Endothelial cell of umbilical vein (primary cell): ENCODE measurements around the gene SYNM. TPM values are rescaled to one million over a fixed set of nuclear protein-coding genes. Genes with fewer than 3 reads are reported as not detected.

ENCODE experiments used
- BruUV-seq: library from RNA; stranded (reverse); fragments of 400-500 nt; replicated peaks from 2 replicates; lab custom pipeline; 2021; lab: Mats Ljungman, UMichigan
- CTCF ChIA-PET: fragments of 300-600, 350-600 bp; sonication (Branson Sonifier 250); formaldehyde crosslinking; loops from one replicate; lab custom pipeline; 2021; ENCODE audit warnings: antibody characterized with exemption, inconsistent platforms; lab: Charles Lee
- POLR2A ChIA-PET: fragments of 300-600, 350-600 bp; sonication (Branson Sonifier 250); formaldehyde crosslinking; loops from one replicate; lab custom pipeline; 2021; ENCODE audit warnings: antibody characterized with exemption, inconsistent platforms; lab: Charles Lee
- DNase-seq: peaks from one replicate; pipeline ENCODE4 v3.0.0-alpha.2; 2011; ENCODE audit warnings: low read depth, low spot score
- FAIRE-seq: peaks from 2 replicates; lab custom pipeline; 2011; peaks lifted over from hg19 to GRCh38; lab: Jason Lieb, UNC
- H2AFZ ChIP-seq: 2 replicates; pipeline ENCODE4 v1.6.0; 2012; ENCODE audit warnings: low read depth, low read length, control low read depth, inconsistent platforms
- H3K27ac ChIP-seq: 2 replicates; pipeline ENCODE4 v1.5.1; 2011; ENCODE audit warnings: low read depth, mild to moderate bottlenecking, control low read depth, low read length, moderate library complexity; ENCODE audit not compliant: insufficient read depth
- H3K27me3 ChIP-seq, 2 experiments: 2 replicates each; pipeline versions ENCODE4 v1.6.0 to v1.6.1; 2011; ENCODE audit warnings: low read length in 2 of 2, mixed read lengths in 1 of 2; ENCODE audit not compliant: control insufficient read depth in 2 of 2, insufficient read depth in 2 of 2
- H3K36me3 ChIP-seq, 2 experiments: 2 replicates in 1 of 2; 3 replicates in 1 of 2; pipeline ENCODE4 v1.5.1; 2011; ENCODE audit warnings: low read length in 2 of 2, mild to moderate bottlenecking in 1 of 2, moderate library complexity in 1 of 2; ENCODE audit not compliant: control insufficient read depth in 2 of 2, insufficient read depth in 2 of 2; ENCODE audit errors: extremely low read depth in 1 of 2
- H3K4me1 ChIP-seq: 3 replicates; pipeline ENCODE4 v1.5.1; 2011; ENCODE audit warnings: mild to moderate bottlenecking, low read length; ENCODE audit not compliant: control insufficient read depth, insufficient read depth; ENCODE audit errors: extremely low read depth
- H3K4me2 ChIP-seq: 2 replicates; pipeline ENCODE4 v1.6.1; 2011; ENCODE audit warnings: low read length, control low read depth, mixed read lengths; ENCODE audit not compliant: insufficient read depth
- H3K4me3 ChIP-seq, 3 experiments: fragments of 200-600 bp in 1 of 3; sonication (generic), shearing (Covaris generic) in 1 of 3; replicated peaks in 1 of 3; 2 replicates each; pipeline ENCODE4 v1.5.1; 2011 to 2016; ENCODE audit warnings: control low read depth in 3 of 3, low read length in 3 of 3, mild to moderate bottlenecking in 2 of 3, inconsistent platforms in 1 of 3, low read depth in 1 of 3, moderate library complexity in 1 of 3; ENCODE audit not compliant: insufficient read depth in 1 of 3
- H3K79me2 ChIP-seq: 2 replicates; pipeline ENCODE4 v1.6.0; 2012; ENCODE audit warnings: low read length, inconsistent platforms; ENCODE audit not compliant: control insufficient read depth, insufficient read depth
- H3K9ac ChIP-seq: replicated peaks from 2 replicates; pipeline ENCODE3; 2011; ENCODE audit warnings: low read length, control low read depth; ENCODE audit not compliant: insufficient read depth; ENCODE audit errors: extremely low read depth
- H3K9me1 ChIP-seq: replicated peaks from 3 replicates; pipeline ENCODE4 v1.6.0; 2011; ENCODE audit warnings: mild to moderate bottlenecking, low read length; ENCODE audit not compliant: control insufficient read depth, insufficient read depth; ENCODE audit errors: extremely low read depth
- H3K9me3 ChIP-seq: replicated peaks from 2 replicates; pipeline ENCODE4 v1.5.1; 2012; ENCODE audit warnings: low read length, inconsistent platforms; ENCODE audit not compliant: control insufficient read depth, insufficient read depth
- H4K20me1 ChIP-seq: replicated peaks from 2 replicates; pipeline ENCODE3; 2011; ENCODE audit warnings: mild to moderate bottlenecking, low read length; ENCODE audit not compliant: control insufficient read depth, insufficient read depth; ENCODE audit errors: extremely low read depth
- EZH2 ChIP-seq: IDR thresholded peaks from 2 replicates; pipeline ENCODE4 v1.6.1; 2012; ENCODE audit warnings: borderline replicate concordance, low read depth, mild to moderate bottlenecking, moderate library complexity, low read length, inconsistent platforms; ENCODE audit not compliant: severe bottlenecking
- FOS ChIP-seq: IDR thresholded peaks from 2 replicates; pipeline ENCODE4 v1.6.1; 2011; ENCODE audit warnings: mild to moderate bottlenecking, low read length, moderate library complexity, borderline replicate concordance; ENCODE audit not compliant: insufficient read depth
- GATA2 ChIP-seq: IDR thresholded peaks from 2 replicates; pipeline ENCODE4 v1.7.0; 2011; ENCODE audit warnings: low read depth, mild to moderate bottlenecking, moderate library complexity, mixed read lengths, low read length; ENCODE audit not compliant: insufficient read length, insufficient read depth
- JUN ChIP-seq: IDR thresholded peaks from 2 replicates; pipeline ENCODE4 v1.6.1; 2011; ENCODE audit warnings: borderline replicate concordance, low read depth; ENCODE audit not compliant: insufficient read length, insufficient read depth
- MYC ChIP-seq: IDR thresholded peaks from one replicate; pipeline ENCODE4 v1.6.1; 2011; ENCODE audit warnings: mild to moderate bottlenecking, low read depth, low read length
- POLR2A ChIP-seq: IDR thresholded peaks from 2 replicates; pipeline ENCODE4 v1.6.1; 2012; ENCODE audit warnings: low read depth, mild to moderate bottlenecking, control low read depth, low read length
- POLR2AphosphoS5 ChIP-seq: IDR thresholded peaks from 2 replicates; pipeline ENCODE4 v1.6.1; 2012; ENCODE audit warnings: low read depth, mild to moderate bottlenecking, control low read depth, low read length, moderate library complexity; ENCODE audit not compliant: insufficient read depth
- dilution Hi-C: fragments of 300-500 bp; cut with MboI; formaldehyde crosslinking; loops from one replicate; pipeline ENCODE4 v1.15.0; 2019; ENCODE audit warnings: low sequenced_read_pairs; ENCODE audit not compliant: extremely low pct_ligation_motif_present
- intact Hi-C: fragments of 100-400 bp; cut with micrococcal nuclease; formaldehyde crosslinking; loops from one replicate; pipeline ENCODE4 v1.10.0; 2022
- polyA plus RNA-seq, 4 experiments: library from polyadenylated mRNA; depleted of rRNA in 3 of 4; stranded (reverse) in 3 of 4; unstranded in 1 of 4; fragments of >200 nt; gene quantifications; 2 replicates each; pipeline versions ENCODE4 v1.2.1 to v1.2.3, GENCODE V29; 2011 to 2012; ENCODE audit warnings: missing spikeins in 1 of 4
- total RNA-seq: library from RNA; stranded (reverse); gene quantifications from 2 replicates; pipeline ENCODE4 v1.2.3, GENCODE V29; 2021
- TF ChIP-seq, protein P1 (sequence below): IDR thresholded peaks from 2 replicates; pipeline ENCODE4 v1.6.1; 2011; ENCODE audit not compliant: insufficient read depth, insufficient read length
- TF ChIP-seq, protein P2 (sequence below), 2 donors: IDR thresholded peaks; 1 replicate in 1 of 2; 2 replicates in 1 of 2; pipeline ENCODE4 v1.5.1; 2011; ENCODE audit warnings: low read length in 2 of 2, mild to moderate bottlenecking in 2 of 2, moderate library complexity in 2 of 2, control low read depth in 1 of 2, inconsistent platforms in 1 of 2, low read depth in 1 of 2; ENCODE audit not compliant: insufficient read depth in 1 of 2; ENCODE audit errors: extremely low read depth in 1 of 2

Gene SYNM
- total and polyA plus RNA-seq, 2 donors (not counting 3 experiments of a cell fraction or from before 2014, with no cell fraction given) = 3.7 to 10.2 TPM

DNA sequence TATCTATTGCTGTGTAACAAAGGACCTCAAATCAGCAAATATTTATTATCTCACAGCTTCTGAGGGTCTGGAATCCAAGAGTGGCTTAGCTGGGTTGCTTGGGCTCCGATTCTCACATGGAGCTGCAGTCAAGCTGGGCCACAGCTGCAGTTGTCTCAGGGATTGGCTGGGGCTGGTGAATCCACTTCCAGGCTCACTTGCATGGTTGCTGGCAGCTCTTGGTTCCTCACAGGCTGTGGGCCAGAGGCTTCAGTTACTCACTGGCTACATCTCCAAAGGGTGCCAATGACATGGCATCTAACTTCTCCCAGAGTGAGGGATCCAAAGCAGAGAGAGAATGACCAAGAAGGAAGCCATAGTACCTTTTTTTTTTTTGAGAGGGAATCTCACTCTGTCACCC, 13.9 kb upstream of the SYNM start:
- no peak for TF ChIP-seq POLR2AphosphoS5
- TF ChIP-seq, protein P1, sequence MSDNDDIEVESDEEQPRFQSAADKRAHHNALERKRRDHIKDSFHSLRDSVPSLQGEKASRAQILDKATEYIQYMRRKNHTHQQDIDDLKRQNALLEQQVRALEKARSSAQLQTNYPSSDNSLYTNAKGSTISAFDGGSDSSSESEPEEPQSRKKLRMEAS = no peak
- no peak for TF ChIP-seq POLR2A
- TF ChIP-seq FOS = no peak
- TF ChIP-seq MYC = no peak
- TF ChIP-seq JUN = no peak
- TF ChIP-seq, protein P2, sequence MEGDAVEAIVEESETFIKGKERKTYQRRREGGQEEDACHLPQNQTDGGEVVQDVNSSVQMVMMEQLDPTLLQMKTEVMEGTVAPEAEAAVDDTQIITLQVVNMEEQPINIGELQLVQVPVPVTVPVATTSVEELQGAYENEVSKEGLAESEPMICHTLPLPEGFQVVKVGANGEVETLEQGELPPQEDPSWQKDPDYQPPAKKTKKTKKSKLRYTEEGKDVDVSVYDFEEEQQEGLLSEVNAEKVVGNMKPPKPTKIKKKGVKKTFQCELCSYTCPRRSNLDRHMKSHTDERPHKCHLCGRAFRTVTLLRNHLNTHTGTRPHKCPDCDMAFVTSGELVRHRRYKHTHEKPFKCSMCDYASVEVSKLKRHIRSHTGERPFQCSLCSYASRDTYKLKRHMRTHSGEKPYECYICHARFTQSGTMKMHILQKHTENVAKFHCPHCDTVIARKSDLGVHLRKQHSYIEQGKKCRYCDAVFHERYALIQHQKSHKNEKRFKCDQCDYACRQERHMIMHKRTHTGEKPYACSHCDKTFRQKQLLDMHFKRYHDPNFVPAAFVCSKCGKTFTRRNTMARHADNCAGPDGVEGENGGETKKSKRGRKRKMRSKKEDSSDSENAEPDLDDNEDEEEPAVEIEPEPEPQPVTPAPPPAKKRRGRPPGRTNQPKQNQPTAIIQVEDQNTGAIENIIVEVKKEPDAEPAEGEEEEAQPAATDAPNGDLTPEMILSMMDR (IDR thresholded peaks at IDR 0.05; ENCODE audit: extremely low read depth in 1 of 2, insufficient read depth in 1 of 2, low read depth in 1 of 2, low read length in 2 of 2) = no peak
- no peak for TF ChIP-seq EZH2
- TF ChIP-seq GATA2 = no peak
- ChIA-PET POLR2A (no interaction called here), CTCF (interaction anchor here (1.0 to 4.9 kb wide), 3 partner anchors 9 to 14 kb away, joined by 3 to 27 read pairs (median 16); no protein-coding TSS in a partner anchor)
- H3K79me2 ChIP-seq = no peaks in the 10 kb centered on the region
- H3K4me3 ChIP-seq = no peak overlapping the region
- H3K36me3 ChIP-seq = no peaks in the 10 kb centered on the region
- no peaks in the 10 kb centered on the region for H3K4me1 ChIP-seq
- dilution Hi-C loops (no loop called here), intact Hi-C loops (no loop called here)
- no peak for DNase-seq
- H2AFZ ChIP-seq = no peak overlapping the region
- no peaks in the 10 kb centered on the region for H4K20me1 ChIP-seq
- H3K27me3 ChIP-seq = no peaks in the 10 kb centered on the region
- H3K9me1 ChIP-seq = no peaks in the 10 kb centered on the region
- no peak overlapping the region for H3K4me2 ChIP-seq
- H3K9me3 ChIP-seq = no peaks in the 10 kb centered on the region
- no peak for FAIRE-seq
- H3K9ac ChIP-seq = no peak overlapping the region
- H3K27ac ChIP-seq = no peak overlapping the region
- BruUV-seq = no TSS peak
